GF-D8 (cell line): ENCODE data around the gene ACR.
A peak's percentile ranks its signal among the peaks of the same experiment; 100 is the strongest.
"Not testable (repeated sequence)": the region's sequence is repeated elsewhere in the genome, so short reads cannot be mapped to it uniquely, and the experiment has no call there.

Experiments
- DNase-seq: peaks from one replicate; lab custom pipeline; 2025; lab: John Stamatoyannopoulos, UW

The ACR gene

GRCh38 chr22:50732681-50733080, 5.3 kb upstream of the ACR start:
- DNase-seq, result no peak

- no peak for DNase-seq
Measured at GRCh38 chr22:50733521-50734342, 4.3 kb upstream of the ACR start.

GRCh38 chr22:50734343-50734771, 3.6 kb upstream of the ACR start:
- DNase-seq, result no peak

DNA sequence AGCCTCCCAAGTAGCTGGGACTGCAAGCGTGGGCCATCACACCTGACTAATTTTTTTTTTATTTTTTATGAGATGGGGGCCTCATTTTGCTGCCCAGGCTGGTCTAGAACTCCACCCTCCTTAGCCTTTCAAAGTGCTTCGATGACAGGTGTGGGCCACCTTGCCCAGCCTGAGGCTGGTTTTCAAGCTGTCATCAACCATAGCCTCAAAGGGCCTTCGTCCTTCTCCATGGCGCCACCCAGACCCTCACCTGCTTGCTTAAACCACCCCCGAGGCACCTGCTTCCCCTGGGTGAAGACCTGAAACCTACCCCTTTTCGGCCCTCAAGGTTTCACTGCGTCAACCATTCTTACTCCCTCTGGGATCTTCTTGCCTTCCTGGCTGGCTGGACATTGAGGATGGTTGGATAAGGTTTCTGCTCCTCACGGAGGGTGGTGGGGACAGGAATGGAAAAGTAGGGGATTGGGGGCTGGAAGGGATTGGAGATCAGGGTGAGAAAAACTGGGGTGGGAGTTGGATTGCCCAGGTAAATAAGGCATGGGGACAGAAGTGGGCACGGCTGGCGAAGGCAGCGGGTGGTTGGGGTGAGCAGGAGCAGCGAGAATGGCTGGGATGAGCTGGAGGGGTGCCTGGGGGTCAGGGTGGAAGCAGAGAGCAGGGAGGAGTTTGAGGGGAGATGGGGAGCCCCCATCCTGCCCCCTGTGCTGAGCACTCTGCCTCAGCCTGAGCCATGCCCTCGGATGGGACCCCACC, 2.8 kb upstream of the ACR start:
- no peak for DNase-seq

- no peak for DNase-seq
Measured at GRCh38 chr22:50735739-50736030, 2.3 kb upstream of the ACR start.

DNA sequence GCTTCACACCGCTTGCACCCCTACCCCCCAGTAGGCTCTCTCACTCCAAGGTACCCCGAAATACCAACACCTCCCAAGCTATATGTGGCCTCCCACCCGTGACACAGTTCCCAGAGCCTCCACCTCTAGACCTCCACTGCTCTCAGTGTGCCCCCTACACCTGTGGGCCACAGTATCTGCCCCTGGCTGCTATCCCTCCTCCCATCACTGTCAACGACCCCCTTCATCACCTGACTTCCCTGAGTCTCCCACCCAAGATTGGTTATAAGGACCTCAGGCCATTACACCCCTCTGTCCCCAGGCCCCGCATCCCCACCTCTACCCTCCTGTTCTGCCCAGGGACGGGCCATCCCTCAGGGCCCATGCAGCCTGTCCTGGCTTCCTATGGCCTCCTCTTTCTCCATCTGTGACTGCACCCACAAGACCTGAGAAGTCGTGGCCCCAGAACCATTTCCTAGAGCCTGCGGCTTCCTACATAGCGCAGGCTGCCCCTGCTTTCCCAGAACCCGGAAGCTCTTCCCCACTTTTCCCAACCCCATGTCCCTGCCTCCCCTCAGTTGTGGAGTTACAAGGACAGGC, 734 bp downstream of the ACR start:
- no peak for DNase-seq

DNA sequence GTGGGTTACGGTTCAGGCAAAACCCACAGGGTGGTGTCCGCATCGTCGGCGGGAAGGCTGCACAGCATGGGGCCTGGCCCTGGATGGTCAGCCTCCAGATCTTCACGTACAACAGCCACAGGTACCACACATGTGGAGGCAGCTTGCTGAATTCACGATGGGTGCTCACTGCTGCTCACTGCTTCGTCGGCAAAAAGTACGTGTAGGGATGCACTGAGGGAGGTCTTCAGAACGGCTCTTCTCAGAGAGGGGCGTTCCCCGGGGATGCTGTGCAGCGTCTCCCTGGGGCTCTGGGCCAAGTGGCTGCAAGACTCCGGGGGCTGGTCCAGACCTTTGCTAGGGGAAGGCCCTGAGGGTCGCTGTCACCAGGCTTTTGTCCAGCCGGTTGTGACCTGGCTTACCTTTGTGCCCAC, 1.3 kb downstream of the ACR start:
- DNase-seq, result no peak

DNA sequence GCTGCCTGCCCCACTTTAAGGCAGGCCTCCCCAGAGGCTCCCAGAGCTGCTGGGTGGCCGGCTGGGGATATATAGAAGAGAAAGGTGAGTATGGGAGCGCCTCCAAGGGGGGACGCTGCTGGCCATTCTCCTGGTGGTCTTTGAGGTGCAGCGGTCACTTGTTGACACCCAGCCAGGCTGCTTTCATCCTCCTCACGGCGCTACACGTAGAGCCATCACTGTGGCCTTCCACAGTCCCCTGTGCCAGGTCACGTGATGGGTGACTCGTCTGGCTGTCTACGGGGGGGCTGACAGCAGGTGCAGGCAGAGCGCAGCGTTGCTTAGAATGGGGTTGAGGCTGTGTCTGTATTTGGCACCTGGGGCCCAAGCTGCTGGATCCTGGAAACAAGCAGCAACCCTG, 1.9 kb downstream of the ACR start:
- no peak for DNase-seq

DNA sequence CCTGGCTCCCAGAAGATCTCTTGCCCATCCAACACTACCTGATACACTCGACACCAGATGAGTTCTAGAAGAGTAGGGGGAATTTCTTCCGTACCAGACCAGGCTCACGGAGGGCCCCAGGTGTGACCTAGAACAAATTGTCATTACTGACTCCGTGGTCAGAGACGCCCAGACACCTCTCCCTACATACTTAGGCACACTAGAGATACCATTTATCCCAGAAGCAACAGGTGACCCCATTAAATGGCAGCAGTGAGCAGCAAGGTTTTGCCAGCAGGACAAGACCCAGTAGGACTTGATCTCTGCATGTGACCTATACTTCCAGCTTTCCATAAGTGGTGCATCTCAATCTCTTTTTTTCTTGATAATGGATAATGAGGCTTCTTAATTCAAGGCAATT, 2.7 kb downstream of the ACR start:
- not testable (repeated sequence) for DNase-seq

DNA sequence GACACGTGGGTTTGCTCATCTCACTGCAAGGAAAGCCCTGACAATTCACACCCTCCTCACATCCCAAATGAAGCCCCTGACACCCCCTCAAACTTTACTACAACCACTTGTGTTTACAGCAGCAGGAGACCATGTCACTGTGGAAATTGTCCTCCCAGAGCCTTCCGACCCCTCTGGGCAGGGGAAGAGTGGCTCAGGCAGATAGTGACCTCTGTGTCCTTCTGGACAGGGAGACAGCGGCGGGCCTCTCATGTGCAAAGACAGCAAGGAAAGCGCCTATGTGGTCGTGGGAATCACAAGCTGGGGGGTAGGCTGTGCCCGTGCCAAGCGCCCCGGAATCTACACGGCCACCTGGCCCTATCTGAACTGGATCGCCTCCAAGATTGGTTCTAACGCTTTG, 6.4 kb downstream of the ACR start:
- DNase-seq, result not testable (repeated sequence)

GRCh38 chr22:50747521-50747920, 9.5 kb downstream of the ACR start:
- DNase-seq, result not testable (repeated sequence)

GRCh38 chr22:50748630-50749029, 10.6 kb downstream of the ACR start:
- not testable (repeated sequence) for DNase-seq

GRCh38 chr22:50749302-50750074, 11.5 kb downstream of the ACR start:
- not testable (repeated sequence) for DNase-seq

DNA sequence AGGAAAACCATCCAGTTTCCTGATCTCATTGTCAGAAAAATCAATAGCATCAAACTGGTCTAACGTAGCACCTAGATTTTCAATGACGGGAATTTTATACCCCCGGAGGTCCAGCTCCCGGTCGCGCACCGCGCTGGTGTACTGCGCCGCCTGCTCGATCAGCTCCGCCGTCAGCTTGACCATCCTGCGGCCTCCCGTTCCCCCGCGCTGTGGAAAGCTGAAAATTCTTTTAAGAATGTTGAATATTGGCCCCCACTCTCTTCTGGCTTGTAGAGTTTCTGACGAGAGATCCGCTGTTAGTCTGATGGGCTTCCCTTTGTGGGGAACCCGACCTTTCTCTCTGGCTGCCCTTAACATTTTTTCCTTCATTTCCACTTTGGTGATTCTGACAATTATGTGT, 17.2 kb downstream of the ACR start:
- not testable (repeated sequence) for DNase-seq

- not testable (repeated sequence) for DNase-seq
Measured at GRCh38 chr22:50756406-50756805, 18.4 kb downstream of the ACR start.

DNA sequence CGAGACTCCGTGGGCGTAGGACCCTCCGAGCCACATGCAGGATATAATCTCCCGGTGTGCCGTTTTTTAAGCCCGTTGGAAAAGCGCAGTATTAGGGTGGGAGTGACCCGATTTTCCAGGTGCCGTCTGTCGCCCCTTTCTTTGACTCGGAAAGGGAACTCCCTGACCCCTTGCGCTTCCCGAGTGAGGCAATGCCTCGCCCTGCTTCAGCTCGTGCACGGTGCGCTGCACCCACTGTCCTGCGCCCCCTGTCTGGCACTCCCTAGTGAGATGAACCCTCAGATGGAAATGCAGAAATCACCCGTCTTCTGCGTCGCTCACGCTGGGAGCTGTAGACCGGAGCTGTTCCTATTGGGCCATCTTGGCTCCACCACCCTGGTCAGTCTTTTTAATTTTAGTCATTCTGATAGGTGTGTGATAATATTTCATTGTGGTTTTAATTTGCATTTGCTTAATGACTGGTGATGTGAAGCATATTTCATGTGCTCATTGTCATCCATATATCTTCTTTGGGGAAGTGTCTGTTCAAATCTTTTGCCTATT, 19.0 kb downstream of the ACR start:
- DNase-seq, result peak; percentile 9

GRCh38 chr22:50759597-50760341, 21.8 kb downstream of the ACR start:
- not testable (repeated sequence) for DNase-seq

DNA sequence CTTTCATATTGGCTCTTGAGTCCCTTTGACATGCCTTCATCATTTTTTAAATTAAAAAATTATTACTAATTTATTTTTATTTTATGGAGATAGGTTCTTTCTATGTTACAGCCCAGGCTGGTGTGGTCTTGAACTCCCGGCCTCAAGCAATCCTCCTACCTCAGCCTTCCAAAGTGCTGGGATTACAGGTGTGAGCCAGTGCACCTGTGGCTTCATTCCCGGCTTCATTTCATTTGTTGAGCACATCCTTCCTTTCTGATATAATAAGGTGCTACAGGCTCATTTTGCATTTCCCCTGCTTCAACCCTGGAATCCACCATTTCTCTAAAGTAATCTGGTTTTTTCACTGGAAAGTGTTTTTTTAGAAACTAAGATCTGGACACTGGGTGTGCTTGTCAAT, 23.8 kb downstream of the ACR start:
- DNase-seq, result not testable (repeated sequence)

- DNase-seq, result not testable (repeated sequence)
Measured at GRCh38 chr22:50764288-50764687, 26.3 kb downstream of the ACR start.

DNA sequence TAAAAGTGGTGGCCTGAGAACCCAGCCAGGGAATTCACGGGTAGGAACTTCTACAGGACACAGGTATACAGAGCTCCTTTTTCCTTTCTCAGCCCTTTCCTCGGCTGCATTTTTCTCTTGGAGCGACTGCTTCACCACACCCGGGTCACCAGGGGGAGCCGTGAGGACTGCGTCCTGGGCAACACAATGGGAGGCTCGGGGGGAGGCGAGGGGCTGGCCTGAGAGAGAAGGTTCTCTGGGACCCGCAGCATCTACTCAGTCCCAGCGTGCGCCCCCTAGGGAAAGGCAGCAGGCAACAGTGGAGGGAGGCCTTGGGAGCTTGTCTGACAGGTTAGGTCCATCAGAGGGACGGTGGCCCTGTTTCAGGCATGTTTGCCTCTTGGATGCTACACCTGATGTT, 37.1 kb downstream of the ACR start:
- not testable (repeated sequence) for DNase-seq

DNA sequence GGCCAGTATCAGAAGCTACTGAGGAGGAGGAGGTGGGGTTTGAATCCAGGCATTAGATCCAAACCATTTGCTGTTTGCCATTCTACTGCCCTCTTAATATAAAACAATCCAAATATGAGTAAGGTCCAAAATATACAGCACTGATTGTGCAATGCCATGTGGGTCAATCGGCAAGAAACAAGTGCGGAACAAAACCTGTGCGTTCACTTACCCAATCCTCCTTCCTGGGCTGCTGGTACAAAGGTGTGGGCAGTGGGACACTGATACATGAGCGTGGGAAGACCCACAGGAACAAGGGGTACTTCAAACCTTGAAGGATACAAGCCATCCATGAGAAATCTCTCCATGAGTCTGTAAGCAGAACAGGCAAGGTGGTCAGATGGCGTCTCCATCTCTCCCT, 39.6 kb downstream of the ACR start:
- DNase-seq, result not testable (repeated sequence)
